K562 (cell line): ENCODE data around the gene USP11. TPM values are rescaled to one million over a fixed set of nuclear protein-coding genes. Genes with fewer than 3 reads are reported as not detected.

Experiments
- ATAC-seq: fragments of 200-7000 bp; cut with Tn5 transposase; 3 replicates; pipeline ENCODE4 v1.9.1; 2020; ENCODE audit warnings: moderate library complexity
- BruUV-seq: library from RNA; stranded (reverse); fragments of 400-500 nt; replicated peaks from 2 replicates; lab custom pipeline; 2021; lab: Mats Ljungman, UMichigan
- CTCF ChIA-PET: fragments of 300-600 bp; formaldehyde crosslinking; extraction: SDS; loops from one replicate; lab custom pipeline; 2021; ENCODE audit warnings: low intra/inter-chr PET ratio; lab: Yijun Ruan, JAX
- POLR2A ChIA-PET: fragments of 300-600, 350-650 bp; sonication (Branson Sonifier 250); formaldehyde crosslinking; extraction: SDS; loops from one replicate; lab custom pipeline; 2021; ENCODE audit warnings: antibody characterized with exemption, inconsistent platforms; lab: Yijun Ruan, JAX
- DNase-seq, 4 experiments: peaks; one replicate each; pipeline versions ENCODE4 v3.0.0 to v3.0.0-alpha.2; 2011 to 2018; ENCODE audit warnings: low spot score in 3 of 4, mixed read lengths in 3 of 4; ENCODE audit errors: extremely low read depth in 1 of 4
- FAIRE-seq: peaks from 2 replicates; lab custom pipeline; 2011; peaks lifted over from hg19 to GRCh38; lab: Jason Lieb, UNC
- H2AFZ ChIP-seq: 2 replicates; pipeline ENCODE4 v1.6.0; 2011; ENCODE audit warnings: low read depth, low read length, control low read depth, inconsistent platforms
- H3K27ac ChIP-seq: fragments of 200-600 bp; 3 replicates; pipeline ENCODE4 v1.8.0; 2011; ENCODE audit warnings: low read depth, mild to moderate bottlenecking, control low read depth, inconsistent platforms, low read length, moderate library complexity, mixed read lengths; ENCODE audit errors: extremely low read depth
- H3K27me3 ChIP-seq, 2 experiments: fragments of 300-600 bp in 1 of 2; 2 replicates in 1 of 2; 3 replicates in 1 of 2; pipeline versions ENCODE4 v1.6.0 to v1.8.0; 2011; ENCODE audit warnings: inconsistent platforms in 2 of 2, low read length in 2 of 2, mild to moderate bottlenecking in 1 of 2, mixed read lengths in 1 of 2, moderate library complexity in 1 of 2; ENCODE audit not compliant: control insufficient read depth in 2 of 2, insufficient read depth in 2 of 2
- H3K36me3 ChIP-seq: fragments of 300-600 bp; 3 replicates; pipeline ENCODE4 v1.8.0; 2011; ENCODE audit warnings: mild to moderate bottlenecking, low read length, inconsistent platforms; ENCODE audit not compliant: control insufficient read depth, insufficient read depth
- H3K4me1 ChIP-seq, 2 experiments: fragments of 200-600 bp in 1 of 2; replicated peaks in 1 of 2; 2 replicates in 1 of 2; 3 replicates in 1 of 2; pipeline versions ENCODE4 v1.5.1 to v1.8.0; 2011; ENCODE audit warnings: inconsistent platforms in 2 of 2, low read length in 2 of 2, mild to moderate bottlenecking in 1 of 2, mixed read lengths in 1 of 2, moderate library complexity in 1 of 2; ENCODE audit not compliant: control insufficient read depth in 2 of 2, insufficient read depth in 2 of 2
- H3K4me2 ChIP-seq: 2 replicates; pipeline ENCODE4 v1.6.1; 2011; ENCODE audit warnings: low read length, control low read depth, inconsistent platforms, mixed read lengths; ENCODE audit not compliant: insufficient read depth
- H3K4me3 ChIP-seq: fragments of 200-600 bp; sonication (generic), shearing (Covaris generic); 2 replicates; pipeline ENCODE4 v1.5.1; 2016; ENCODE audit warnings: control low read depth, inconsistent platforms
- H3K79me2 ChIP-seq: fragments of 200-600 bp; 3 replicates; pipeline ENCODE4 v1.8.0; 2011; ENCODE audit warnings: low read length, inconsistent platforms; ENCODE audit not compliant: control insufficient read depth, insufficient read depth
- H3K9ac ChIP-seq, 2 experiments: 2 replicates each; pipeline versions ENCODE4 v1.6.0 to v1.6.1; 2011; ENCODE audit warnings: low read depth in 2 of 2, low read length in 2 of 2, control low read depth in 1 of 2, inconsistent platforms in 1 of 2, mild to moderate bottlenecking in 1 of 2, mixed read lengths in 1 of 2; ENCODE audit not compliant: insufficient read depth in 1 of 2
- H3K9me1 ChIP-seq: one replicate; pipeline ENCODE4 v1.6.0; 2011; ENCODE audit warnings: inconsistent platforms, mild to moderate bottlenecking, low read length, moderate library complexity; ENCODE audit not compliant: control insufficient read depth, insufficient read depth
- H3K9me3 ChIP-seq: replicated peaks from 2 replicates; pipeline ENCODE4 v1.5.1; 2011; ENCODE audit warnings: low read depth, low read length, inconsistent platforms; ENCODE audit not compliant: control insufficient read depth, insufficient read depth
- H4K20me1 ChIP-seq: replicated peaks from 2 replicates; pipeline ENCODE4 v1.6.1; 2011; ENCODE audit warnings: low read length, inconsistent platforms, mixed read lengths; ENCODE audit not compliant: control insufficient read depth, insufficient read depth
- ATF7 ChIP-seq: fragments of 450-650 bp; IDR thresholded peaks from 2 replicates; pipeline ENCODE4 v1.7.1; 2014; ENCODE audit warnings: mild to moderate bottlenecking, moderate library complexity
- CTBP1 ChIP-seq: fragments of 450-650 bp; IDR thresholded peaks from 2 replicates; pipeline ENCODE4 v1.6.1; 2016; ENCODE audit warnings: borderline replicate concordance
- EP400 ChIP-seq: fragments of 450-650 bp; IDR thresholded peaks from 2 replicates; pipeline ENCODE4 v1.6.1; 2017; ENCODE audit warnings: antibody characterized with exemption, mild to moderate bottlenecking, moderate library complexity
- HDAC3 ChIP-seq: fragments of 450-650 bp; IDR thresholded peaks from 2 replicates; pipeline ENCODE4 v1.6.1; 2018; ENCODE audit warnings: borderline replicate concordance, mild to moderate bottlenecking, moderate library complexity; ENCODE audit not compliant: partially characterized antibody
- MEIS2 ChIP-seq: fragments of 450-650 bp; IDR thresholded peaks from 2 replicates; pipeline ENCODE4 v1.6.1; 2014; ENCODE audit warnings: mild to moderate bottlenecking; ENCODE audit not compliant: partially characterized antibody
- NRF1 ChIP-seq, 2 experiments: fragments of 450-650 bp; IDR thresholded peaks in 1 of 2; conservative IDR thresholded peaks in 1 of 2; 2 replicates each; pipeline ENCODE4 v1.6.1; 2014; ENCODE audit warnings: mild to moderate bottlenecking in 2 of 2
- PHF8 ChIP-seq: fragments of 200-600 bp; sonication (generic); IDR thresholded peaks from 2 replicates; pipeline ENCODE4 v1.6.1; 2012; ENCODE audit warnings: mixed run types, mild to moderate bottlenecking, inconsistent platforms, low read length, moderate library complexity, borderline replicate concordance
- POLR2A ChIP-seq: fragments of 450-650 bp; conservative IDR thresholded peaks from 2 replicates; pipeline ENCODE4 v1.6.1; 2016
- PRPF4 ChIP-seq: fragments of 200-400 bp; formaldehyde crosslinking; IDR thresholded peaks from one replicate; pipeline ENCODE4 v1.6.1; 2017; ENCODE audit warnings: low read length, low read depth, mild to moderate bottlenecking; ENCODE audit not compliant: insufficient read depth, poor library complexity, severe bottlenecking
- RB1 ChIP-seq: fragments of 450-650 bp; IDR thresholded peaks from 2 replicates; pipeline ENCODE4 v1.6.1; 2017; ENCODE audit warnings: low read depth, mild to moderate bottlenecking
- SP1 ChIP-seq: sonication (generic); formaldehyde crosslinking; IDR thresholded peaks from 2 replicates; pipeline ENCODE4 v1.8.1; 2022; ENCODE audit warnings: mild to moderate bottlenecking, missing genetic modification reagents
- SRSF9 ChIP-seq: fragments of 200-400 bp; formaldehyde crosslinking; IDR thresholded peaks from 2 replicates; pipeline ENCODE4 v1.6.1; 2017; ENCODE audit warnings: low read depth, low read length, borderline replicate concordance
- YY1 ChIP-seq, 3 experiments: IDR thresholded peaks; 2 replicates each; pipeline ENCODE4 v1.6.1; 2011; ENCODE audit warnings: low read length in 2 of 3, mild to moderate bottlenecking in 2 of 3, moderate library complexity in 2 of 3, borderline replicate concordance in 1 of 3, control low read depth in 1 of 3, low read depth in 1 of 3; ENCODE audit not compliant: insufficient read depth in 3 of 3, insufficient replicate concordance in 2 of 3, control insufficient read depth in 1 of 3, insufficient read length in 1 of 3; ENCODE audit errors: extremely low read depth in 1 of 3
- ZBTB2 ChIP-seq: fragments of 450-650 bp; IDR thresholded peaks from 2 replicates; pipeline ENCODE4 v1.6.1; 2016; ENCODE audit warnings: antibody characterized with exemption
- ZNF24 ChIP-seq: fragments of 450-650 bp; IDR thresholded peaks from 2 replicates; pipeline ENCODE4 v1.6.1; 2016
- ZNF511 ChIP-seq: sonication (generic); formaldehyde crosslinking; IDR thresholded peaks from 2 replicates; pipeline ENCODE4 v1.8.0; 2022; ENCODE audit warnings: mild to moderate bottlenecking, missing genetic modification reagents
- ZNF512 ChIP-seq: IDR thresholded peaks from 2 replicates; pipeline ENCODE4 v1.6.1; 2016; ENCODE audit warnings: missing genetic modification characterization, missing compliant biosample characterization
- ZNF79 ChIP-seq: fragments of 250-450 bp; sonication (Bioruptor Pico); IDR thresholded peaks from 2 replicates; pipeline ENCODE4 v1.4.0; 2020; ENCODE audit warnings: low read depth, mild to moderate bottlenecking, moderate library complexity
- WGBS: fragments of 100-300 bp; shearing (Covaris generic); methylation state at CpG from one replicate; pipeline ENCODE4 v1.1.6; 2016; ENCODE audit warnings: low coverage, mixed read lengths; ENCODE audit not compliant: insufficient coverage; ENCODE audit errors: missing lambda C conversion rate; 5-methylcytosine and 5-hydroxymethylcytosine counted together
- in situ Hi-C: fragments of 300-500 bp; cut with MboI; formaldehyde crosslinking; loops from 4 replicates; pipeline ENCODE4 v1.15.0; 2018; ENCODE audit warnings: inconsistent platforms, mixed read lengths
- intact Hi-C: fragments of 100-400 bp; cut with micrococcal nuclease; formaldehyde crosslinking; loops from 2 replicates; pipeline ENCODE4 v1.14.2; 2022
- polyA plus RNA-seq, 8 experiments: library from polyadenylated mRNA; depleted of rRNA in 4 of 8; stranded (reverse) in 5 of 8; unstranded in 3 of 8; fragments of >200 nt; fragmentation: Nextera tagmentation in 2 of 8; fragmentation: Illumina TruSeq in 1 of 8; extraction: Ambion mirVana in 2 of 8; extraction: Trizol in 1 of 8; gene quantifications; 2 replicates each; pipeline versions ENCODE4 v1.2.1 to v1.2.3, GENCODE V29; 2011 to 2014; ENCODE audit warnings: inconsistent platforms in 1 of 8, missing spikeins in 1 of 8
- total RNA-seq, 7 experiments: library from RNA; depleted of rRNA in 6 of 7; stranded (reverse); fragments of >200 nt in 6 of 7; fragmentation: Illumina TruSeq in 2 of 7; extraction: Trizol in 2 of 7; gene quantifications; 2 replicates each; pipeline versions ENCODE4 v1.2.1 to v1.2.3, GENCODE V29; 2011 to 2021; ENCODE audit warnings: low replicate concordance in 1 of 7

The USP11 gene
- total and polyA plus RNA-seq, 9 of the 15 experiments (the other 6 are each of a cell fraction or from before 2014, with no cell fraction given): 2.5 to 29.0 (median 11.7) TPM

GRCh38 chrX:47233333-47234113 is 714 bp downstream of the USP11 start:
- POLR2A ChIA-PET: interaction anchor here (0.7 to 1.9 kb wide), 3 partner anchors 9 to 16 kb away, joined by 5 to 10 read pairs (median 6); partner anchors contain the start of gene CDK16
- 2% methylated on average over 26 of the region's 51 CpGs for WGBS
- peak; percentile 96 for FAIRE-seq
- Histone ChIP-seq H3K9ac (peak overlapping the region; percentile 81 to 96), H3K4me1 (peaks cover 6 to 12% of the 10 kb centered on the region in 2 experiments; a peak in 4 of 5 replicates), H3K27ac (peak overlapping the region; percentile 93), H4K20me1 (no peaks in the 10 kb centered on the region), H3K79me2 (peaks cover 30% of the 10 kb centered on the region), H3K27me3 (no peaks in the 10 kb centered on the region; a peak in 1 of 5 replicates), H3K4me3 (peak overlapping the region; percentile 65), H3K9me1 (no peaks in the 10 kb centered on the region), H3K4me2 (peak overlapping the region; percentile 92), H3K9me3 (no peaks in the 10 kb centered on the region), H3K36me3 (peaks cover 4% of the 10 kb centered on the region; the same call in 1 of the 3 replicates), H2AFZ (peak overlapping the region; percentile 90)
- in situ Hi-C loops: no loop called here
- BruUV-seq: no TSS peak
- peak; percentile 90 for ATAC-seq
- intact Hi-C loops: loop anchor here (1.0 kb wide), 1 partner anchor 15 kb away; the partner anchor contains the start of gene CDK16
- peak; percentile 85 to 95 (median 88) for DNase-seq
- CTCF ChIA-PET: no interaction called here
- TF ChIP-seq CTBP1 (peak; percentile 3; the same call in 1 of the 2 replicates), SP1 (CRISPR knock-in tag) (peak; percentile 74), HDAC3 (peak; percentile 82), RB1 (peak; percentile 7; the same call in 1 of the 2 replicates), PHF8 (peak; percentile 7; the same call in 1 of the 2 replicates), POLR2A (peak; percentile 10), YY1 (IDR thresholded peaks at IDR 0.05; ENCODE audit: borderline replicate concordance in 1 of 3, control insufficient read depth in 1 of 3, extremely low read depth in 1 of 3, insufficient read depth in 3 of 3, insufficient read length in 1 of 3, insufficient replicate concordance in 2 of 3, low read depth in 1 of 3, low read length in 2 of 3) (peak; percentile 63 to 93 (median 88)), MEIS2 (peak; percentile 40), ZBTB2 (0 out of 2 replicates have a peak, but pooled peaks have one; percentile 50), SRSF9 (no peak), ZNF79 (CRISPR knock-in tag) (no peak), ZNF512 (tag) (no peak), PRPF4 (no peak), ATF7 (peak; percentile 90), ZNF24 (peak; percentile 61; the same call in 1 of the 2 replicates), NRF1 (conservative IDR thresholded peaks at IDR 0.05 in 1 of 2, IDR thresholded peaks at IDR 0.05 in 1 of 2) (peak; percentile 90 to 92), EP400 (peak; percentile 53; the same call in 1 of the 2 replicates), ZNF511 (no peak)
